Right lobe of liver (tissue), 4 donors: ENCODE results near the gene RERE.

Experiments used
- CTCF ChIP-seq, 4 donors: fragments of 200-600 bp in 3 of 4; fragments of 450-650 bp in 1 of 4; IDR thresholded peaks; one replicate each; pipeline versions ENCODE4 v1.5.1 to v1.8.0; 2016 to 2022; ENCODE audit warnings: antibody characterized with exemption in 4 of 4, mild to moderate bottlenecking in 2 of 4
- POLR2A ChIP-seq: fragments of 450-650 bp; IDR thresholded peaks from one replicate; pipeline ENCODE4 v1.6.1; 2017; ENCODE audit warnings: antibody characterized with exemption, mild to moderate bottlenecking
- donor health status: DM: no; HTN: no; CAD: no.
- donor health status: DM: no; HTN: no; CAD: no.
- donor health status: DM: no; HTN: yes; CAD: no.

GRCh38 chr1:8646189-8646588, 171.3 kb downstream of the RERE start:
- TF ChIP-seq CTCF (IDR thresholded peaks at IDR 0.05) (no peak), POLR2A (no peak)
